ENCODE measurements around the gene DDX50.

GRCh38 chr10:68957654-68958053 is 56.5 kb downstream of the DDX50 start:
- TF ChIP-seq EZH2phosphoT487 (IDR thresholded peaks at IDR 0.05; ENCODE audit: borderline replicate concordance, low read length) (no peak), CTCF (IDR thresholded peaks at IDR 0.05; ENCODE audit: low read depth, low read length, poor library complexity, severe bottlenecking) (no peak)
